NCI-H2081 (cell line): ENCODE data around the gene UBALD2.
A peak's percentile ranks its signal among the peaks of the same experiment; 100 is the strongest.
"Not testable (repeated sequence)": the region's sequence is repeated elsewhere in the genome, so short reads cannot be mapped to it uniquely, and the experiment has no call there.

ENCODE experiments used
- DNase-seq, 2 experiments: peaks; one replicate each; lab custom pipeline; 2025; lab: John Stamatoyannopoulos, UW

Gene UBALD2

DNA sequence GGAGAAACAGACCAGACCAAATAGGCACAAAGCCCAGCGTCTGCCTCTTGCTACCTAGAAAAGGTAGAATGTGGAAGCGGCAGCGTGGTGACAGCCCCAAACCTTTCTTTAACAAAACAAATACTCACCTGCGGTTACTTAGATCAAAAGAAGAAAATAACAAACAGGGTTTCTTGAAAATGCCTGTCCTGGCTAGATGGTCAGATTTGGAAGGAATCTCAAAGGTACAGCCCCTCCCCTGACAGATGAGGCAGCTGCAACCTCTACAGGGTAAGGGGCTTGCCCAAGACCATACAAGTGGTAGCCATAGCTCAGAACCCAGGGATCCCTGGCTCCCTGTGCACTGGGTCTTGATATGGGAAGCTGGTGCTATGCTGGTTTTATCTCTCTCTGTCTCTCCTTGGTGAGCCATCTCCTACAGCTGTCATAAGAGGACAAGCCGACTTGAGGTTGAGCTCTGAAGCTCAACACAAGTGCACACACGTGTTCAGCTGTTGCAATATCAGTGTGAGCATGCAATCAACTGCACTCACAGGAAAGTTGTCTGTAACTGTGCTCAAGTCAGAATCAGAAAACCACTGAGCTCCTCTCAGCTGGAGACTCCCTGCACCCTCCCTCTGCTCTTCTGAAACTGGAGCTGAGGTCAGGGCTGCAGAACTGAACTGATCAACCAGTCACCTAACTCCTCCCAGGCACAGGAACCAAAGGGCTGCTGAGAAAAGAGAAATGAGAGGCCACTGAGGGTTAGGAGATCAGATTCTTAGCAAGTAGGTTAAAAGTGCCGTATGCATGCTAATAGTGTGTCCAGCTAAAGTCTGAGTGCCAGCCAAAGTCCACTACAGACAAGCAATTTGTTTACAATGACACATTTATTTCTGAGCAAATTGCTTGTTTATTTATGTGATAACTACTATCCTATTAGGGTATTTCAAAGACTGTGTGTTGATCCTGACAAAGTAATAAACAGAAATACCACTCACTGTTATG, 18.8 kb upstream of the UBALD2 start:
- DNase-seq, result no peak

DNA sequence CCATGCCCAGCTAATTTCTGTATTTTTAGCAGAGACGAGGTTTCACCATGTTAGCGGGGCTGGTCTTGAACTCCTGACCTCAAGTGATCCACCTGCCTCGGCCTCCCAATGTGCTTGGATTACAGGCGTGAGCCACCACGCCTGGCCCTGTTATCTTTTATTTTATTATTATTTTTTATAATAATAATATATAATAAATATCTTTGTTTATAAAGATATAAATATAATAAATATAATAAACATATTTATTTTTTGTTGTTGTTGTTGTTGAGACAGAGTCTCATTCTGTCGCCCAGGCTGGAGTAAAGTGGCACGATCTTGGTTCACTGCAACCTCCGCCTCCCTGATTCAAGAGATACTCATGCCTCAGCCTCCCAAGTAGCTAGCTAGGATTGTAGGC, 17.8 kb upstream of the UBALD2 start:
- no peak for DNase-seq

DNA sequence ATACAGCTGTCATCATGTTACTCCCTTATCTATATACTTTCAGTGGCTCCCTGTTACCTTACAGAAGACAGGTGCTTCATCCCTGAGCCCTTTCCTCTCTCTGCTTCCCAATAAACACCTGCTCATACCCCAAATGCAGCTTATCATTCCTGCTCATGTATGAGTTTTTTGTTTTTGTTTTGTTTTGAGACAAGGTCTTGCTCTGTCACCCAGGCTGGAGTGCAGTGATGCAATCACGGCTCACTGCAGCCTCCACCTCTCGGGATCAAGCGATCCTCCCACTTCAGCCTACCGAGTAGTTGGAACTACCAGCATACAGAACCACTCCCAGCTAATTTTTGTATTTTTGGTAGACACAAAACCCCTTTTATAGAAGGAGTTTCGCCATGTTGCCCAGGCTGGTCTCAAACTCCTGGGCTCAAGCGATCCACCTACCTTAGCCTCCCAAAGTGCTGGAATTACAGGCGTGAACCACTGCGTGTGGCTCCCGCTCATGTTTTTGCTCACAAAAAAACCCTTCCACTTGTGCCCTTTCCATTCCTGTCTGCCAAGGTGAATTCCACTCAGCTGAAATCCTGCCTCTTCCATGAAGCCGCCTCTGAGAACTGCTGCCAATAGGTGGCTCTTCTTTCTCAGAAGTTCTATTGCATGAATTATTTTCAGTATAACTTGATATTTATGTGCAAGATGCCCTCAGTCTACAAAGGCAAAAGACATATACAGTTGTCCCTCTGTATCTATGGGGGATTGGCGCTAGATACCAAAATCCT, 16.9 kb upstream of the UBALD2 start:
- DNase-seq, result no peak

DNA sequence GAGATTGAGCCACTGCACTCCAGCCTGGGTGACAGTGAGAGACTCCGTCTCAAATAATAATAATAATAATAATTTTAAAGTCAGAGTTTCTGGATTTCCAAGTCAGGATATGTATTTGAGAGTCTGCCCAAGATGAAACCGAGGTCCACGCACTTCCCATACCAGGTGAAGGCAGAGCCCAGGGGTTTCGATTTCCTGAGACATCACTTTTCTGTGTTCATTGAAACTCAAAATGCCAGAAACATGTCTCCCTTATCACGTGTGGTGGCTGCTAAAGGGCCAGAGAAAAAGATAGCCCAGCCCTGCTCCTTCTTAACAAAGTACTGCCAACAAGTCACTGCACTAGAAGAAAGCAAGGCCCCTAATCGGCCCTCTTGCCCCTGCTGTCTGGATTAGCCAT, 15.0 kb upstream of the UBALD2 start:
- DNase-seq, result no peak

DNA sequence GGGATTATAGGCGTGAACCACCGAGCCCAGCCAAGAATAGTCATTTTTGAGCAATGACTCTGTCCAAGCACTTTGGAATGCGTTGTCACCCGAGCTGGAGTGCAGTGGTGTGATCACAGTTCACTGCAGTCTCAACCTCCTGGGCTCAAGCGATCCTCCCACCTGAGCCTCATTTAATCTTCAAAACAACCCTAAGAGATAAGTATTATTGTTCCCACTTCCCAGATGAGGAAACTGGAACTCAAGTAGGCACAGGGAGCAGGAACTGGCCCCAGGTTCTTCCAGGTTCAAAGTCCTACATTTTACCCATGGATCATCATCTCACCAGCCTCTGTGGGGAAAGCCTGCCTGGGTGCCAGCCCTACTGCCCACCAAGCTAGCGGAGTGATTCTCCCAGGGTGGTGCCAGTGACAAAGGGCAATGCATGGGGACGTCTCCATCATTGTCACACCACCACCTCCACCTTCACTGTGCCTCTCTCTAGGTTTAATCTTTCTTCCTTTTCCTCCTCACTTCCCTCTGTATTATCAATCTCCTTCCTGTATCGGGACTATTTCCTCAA, 13.6 kb upstream of the UBALD2 start:
- DNase-seq, result no peak

DNA sequence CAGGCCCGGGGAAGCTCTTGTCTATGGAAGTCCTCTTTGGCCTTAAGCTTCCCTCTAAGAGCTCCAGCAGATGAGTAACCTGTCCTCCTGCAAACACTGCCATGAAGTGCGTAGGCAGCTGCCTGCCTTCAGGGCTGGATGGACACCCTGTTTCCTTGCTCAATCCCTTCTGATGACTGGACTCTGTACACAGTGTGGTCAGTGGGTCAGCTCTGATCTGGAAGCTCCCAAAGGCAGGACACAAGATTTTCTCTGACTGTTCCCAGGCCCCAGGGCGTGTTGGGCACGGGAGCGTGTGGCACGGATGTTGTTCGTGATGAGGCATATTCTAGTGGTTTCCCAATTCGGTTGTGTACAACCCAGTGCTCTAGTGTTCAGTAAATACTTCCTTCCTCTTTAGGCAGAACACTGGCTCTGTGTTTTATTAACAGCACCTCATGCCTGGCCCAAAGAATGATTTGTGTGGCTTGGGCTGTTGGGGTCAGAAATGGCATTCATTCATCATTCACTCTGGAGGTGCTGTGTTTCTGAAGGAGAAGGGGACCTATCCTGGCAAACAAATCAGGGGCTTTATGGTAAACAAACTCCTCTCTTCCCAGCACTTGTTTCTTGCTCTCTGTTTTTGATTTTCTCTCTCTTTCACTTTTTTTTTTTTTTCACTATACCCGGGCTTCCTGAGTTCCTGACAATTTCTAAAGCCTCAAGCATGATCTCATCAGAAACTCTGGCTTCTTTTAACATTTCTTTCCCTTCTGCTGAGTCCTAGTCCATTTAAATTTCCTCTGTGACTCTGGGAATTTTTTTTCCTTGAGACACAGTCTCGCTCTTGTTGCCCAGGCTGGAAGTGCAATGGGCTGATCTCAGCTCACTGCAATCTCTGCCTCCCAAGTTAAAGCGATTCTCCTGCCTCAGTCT, 12.9 kb upstream of the UBALD2 start:
- no peak for DNase-seq

DNA sequence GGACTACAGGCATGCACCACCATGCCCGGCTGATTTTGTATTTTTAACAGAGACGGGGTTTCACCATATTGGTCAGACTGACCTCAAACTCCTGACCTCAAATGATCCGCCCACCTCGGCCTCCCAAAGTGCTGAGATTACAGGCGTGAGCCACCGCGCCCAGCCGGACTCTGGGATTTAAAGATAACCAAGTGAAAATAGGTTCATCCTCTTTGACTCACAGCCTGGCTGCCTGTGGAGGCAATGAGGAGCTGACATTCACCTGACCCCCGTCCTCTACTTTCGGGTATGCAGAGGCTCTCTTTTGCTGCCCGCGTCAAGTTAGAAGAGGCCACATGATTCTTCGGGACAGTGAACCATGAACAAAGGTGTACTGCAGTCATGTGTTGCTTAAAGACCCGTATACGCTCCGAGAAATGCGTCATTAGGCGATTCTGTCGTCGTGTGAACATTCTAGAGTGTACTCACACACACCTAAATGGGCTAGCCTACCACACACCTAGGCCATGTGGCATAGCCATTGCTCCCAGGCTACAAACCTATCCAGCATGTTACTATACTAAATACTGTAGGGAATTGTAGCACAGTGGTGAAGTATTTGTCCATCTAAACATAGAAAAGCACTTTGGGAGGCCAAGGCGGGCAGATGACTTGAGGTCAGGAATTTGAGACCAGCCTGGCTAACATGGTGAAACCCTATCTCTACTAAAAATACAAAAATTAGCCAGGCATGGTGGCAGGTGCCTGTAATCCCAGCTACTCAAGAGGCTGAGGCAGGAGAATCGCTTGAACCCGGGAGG, 12.0 kb upstream of the UBALD2 start:
- DNase-seq, result not testable (repeated sequence)

DNA sequence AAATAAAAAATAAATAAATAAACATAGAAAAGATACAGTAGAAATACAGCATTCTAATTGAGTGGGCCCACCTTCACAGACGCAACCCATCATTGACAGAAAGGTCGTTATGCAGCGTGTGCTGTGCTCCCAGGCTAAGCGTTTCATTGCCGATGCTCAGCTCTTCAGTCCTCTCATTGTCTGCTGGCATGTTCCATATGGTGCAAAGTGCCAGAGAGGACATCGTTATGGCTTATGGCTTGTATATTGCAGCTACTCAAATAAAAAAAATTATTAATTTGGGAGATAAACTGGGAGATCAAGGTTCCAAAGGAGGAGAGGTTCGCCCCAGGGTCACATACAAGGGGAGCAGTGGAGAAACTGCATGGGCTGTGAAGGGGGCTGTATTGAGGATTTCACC, 11.3 kb upstream of the UBALD2 start:
- no peak for DNase-seq

DNA sequence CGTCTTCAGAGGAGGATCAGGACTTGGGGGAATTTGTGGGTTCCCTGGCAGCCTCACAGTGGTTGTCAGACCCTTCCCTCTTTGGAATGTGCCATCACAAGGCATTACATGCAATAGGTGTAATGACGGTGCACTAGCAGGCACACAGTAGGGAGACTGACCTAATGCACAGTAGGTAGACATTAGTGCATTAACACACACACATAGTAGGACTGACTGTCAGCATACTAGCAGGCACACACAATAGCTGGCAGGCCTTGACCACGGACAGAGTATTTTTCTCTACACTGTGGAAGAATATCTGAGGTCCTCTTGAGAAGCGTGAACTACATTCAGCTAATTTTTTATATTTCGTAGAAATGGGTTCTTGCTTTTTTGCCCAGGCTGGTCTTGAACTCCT, 10.9 kb upstream of the UBALD2 start:
- no peak for DNase-seq

DNA sequence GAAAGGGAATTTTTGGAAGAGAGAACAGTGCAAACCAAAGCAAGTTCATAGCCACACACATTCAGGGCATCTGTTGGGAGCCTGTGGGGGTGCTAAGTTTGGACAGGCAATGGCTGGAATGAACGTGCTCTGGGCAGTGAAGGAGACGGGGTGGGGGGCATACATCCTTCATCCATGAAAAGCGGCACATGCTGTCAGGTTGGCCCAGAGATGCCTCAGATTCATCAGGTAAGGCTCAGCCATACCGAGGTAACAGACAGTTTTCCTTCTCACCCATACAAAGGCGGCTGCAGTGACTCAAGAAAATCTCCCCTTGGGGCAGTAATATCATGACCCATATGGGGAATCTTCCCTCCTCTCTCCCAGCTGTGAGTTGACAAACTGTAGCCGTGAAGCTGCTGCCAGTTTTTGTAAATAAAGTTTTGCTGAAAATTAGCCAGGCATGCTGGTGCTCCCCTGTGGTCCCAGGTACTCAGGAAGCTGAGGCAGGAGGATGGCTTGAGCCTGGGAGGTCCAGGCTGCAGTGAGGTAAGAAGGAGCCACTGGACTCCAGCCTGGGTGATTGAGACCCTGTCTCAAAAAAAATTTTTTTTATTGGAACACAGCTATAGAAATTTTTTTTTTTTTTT, 9.2 kb upstream of the UBALD2 start:
- no peak for DNase-seq

DNA sequence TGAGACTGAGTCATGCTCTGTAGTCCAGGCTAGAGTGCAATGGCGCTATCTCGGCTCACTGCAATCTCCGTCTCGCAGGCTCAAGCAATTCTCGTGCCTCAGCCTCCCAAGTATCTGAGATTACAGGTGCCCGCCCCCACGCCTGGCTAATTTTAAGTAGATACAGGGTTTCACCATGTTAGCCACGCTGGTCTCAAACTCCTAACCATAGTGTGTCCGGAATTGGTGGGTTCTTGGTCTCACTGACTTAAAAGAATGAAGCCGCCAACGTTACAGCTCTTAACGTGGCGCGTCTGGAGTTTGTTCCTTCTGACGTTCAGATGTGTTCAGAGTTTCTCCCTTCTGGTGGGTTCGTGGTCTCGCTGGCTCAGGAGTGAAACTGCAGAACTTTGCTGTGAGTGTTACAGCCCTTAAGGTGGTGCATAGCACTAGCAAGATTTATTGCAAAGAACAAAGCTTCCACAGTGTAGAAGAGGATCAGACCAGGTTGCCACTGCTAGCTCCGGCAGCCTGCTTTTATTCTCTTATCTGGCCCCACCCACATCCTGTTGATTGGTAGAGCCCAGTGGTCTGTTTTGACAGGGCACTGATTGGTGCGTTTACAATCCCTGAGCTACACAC, 8.6 kb upstream of the UBALD2 start:
- DNase-seq, result not testable (repeated sequence)

DNA sequence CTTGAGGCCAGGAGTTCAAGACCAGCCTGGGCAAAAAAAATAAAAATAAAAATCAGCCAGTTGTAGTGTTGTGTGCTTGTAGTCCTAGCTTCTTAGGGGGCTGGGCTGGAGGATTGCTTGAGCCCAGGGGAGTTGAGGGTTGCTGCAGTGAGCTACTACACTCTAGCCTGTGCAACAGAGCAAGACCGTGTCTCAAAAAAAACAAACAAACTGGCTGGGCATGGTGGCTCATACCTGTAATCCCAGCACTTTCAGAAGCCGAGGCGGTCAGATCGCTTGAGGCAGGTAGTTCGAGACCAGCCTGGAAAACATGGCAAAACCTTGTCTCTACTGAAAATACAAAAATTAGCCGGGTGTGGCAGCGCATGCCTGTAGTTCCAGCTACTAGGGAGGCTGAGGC, 4.9 kb upstream of the UBALD2 start:
- DNase-seq, result no peak

DNA sequence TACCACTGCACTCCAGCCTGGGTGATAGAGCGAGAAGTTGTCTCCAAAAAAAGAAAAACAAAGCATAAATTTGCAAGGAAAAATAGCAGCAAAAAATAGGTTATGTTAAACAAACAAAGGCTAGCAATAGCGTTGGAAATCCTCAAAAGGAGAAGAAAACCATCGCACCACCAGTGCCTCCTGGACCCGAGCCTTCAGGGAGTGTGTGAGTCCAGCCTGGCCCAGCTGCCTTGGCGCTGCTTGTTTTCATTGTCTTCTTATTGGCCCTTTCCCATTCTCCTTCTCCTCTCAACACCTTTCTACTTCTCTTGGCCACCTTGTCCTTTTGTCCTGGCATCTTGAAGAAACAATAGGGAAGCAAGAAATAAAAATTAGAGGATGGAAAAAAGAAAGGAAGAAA, 4.5 kb upstream of the UBALD2 start:
- no peak for DNase-seq

DNA sequence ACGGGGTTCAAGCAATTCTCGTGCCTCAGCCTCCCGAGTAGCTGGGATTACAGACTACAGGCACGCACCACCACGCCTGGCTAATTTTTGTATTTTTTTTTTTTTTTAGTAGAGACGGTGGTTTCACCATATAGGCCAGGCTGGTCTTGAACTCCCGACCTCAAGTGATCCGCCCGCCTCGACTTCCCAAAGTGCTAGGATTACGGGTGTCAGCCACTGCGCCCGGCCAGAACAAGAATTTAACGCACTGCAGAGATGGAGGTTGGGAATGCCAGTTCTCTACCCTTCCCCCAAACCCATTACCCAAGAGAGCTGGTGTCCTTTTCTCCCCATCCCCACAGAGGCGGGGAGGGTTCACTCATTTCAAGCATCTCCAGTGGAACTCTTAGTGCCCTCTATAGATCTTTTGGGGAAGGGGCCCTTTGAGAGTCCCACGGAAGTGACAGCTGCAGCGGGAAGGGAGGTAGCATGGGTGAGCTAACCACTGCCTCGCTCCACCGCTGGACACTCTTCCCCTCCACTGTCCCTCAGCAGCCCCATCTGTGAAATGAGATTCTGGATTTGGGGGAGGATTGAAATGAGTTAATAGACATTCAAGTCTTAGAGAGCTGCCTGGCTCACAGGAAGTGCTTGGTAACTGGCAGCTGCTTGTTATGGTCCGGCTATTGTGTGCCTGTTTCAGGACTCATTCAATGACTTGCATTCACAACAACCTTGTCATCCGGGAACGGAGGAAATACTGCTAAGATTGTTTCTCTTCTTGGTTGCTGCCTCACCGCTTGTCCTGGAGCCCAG, 3.5 kb upstream of the UBALD2 start:
- no peak for DNase-seq

DNA sequence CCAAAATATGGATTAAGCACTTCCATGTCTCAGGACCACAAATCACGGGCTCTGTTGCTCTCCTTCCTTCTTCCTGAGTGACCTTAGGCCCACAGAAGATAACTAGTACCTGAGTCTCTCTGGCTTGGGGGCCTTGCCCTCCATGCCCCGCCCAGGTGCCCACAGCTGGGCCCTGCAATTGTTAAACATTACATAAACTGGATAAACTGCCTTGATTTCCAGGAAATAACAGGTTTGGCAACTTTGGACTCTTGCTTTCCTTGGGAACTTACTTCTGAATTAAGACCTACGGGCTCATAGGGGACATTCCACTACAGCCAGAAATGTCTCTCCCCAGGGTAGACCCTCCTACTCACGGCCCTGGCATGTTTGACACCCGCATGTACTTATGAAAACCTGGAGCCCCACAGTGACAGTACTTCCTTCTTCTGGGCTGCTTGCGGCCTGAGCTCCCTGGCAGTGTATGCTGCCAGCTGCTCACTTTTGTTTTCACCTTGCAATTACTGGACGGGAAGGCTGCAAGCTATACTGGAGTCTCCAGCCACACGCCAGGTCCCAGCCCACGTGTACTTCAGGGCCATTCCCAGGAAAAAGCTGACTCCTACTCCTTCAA, 2.3 kb upstream of the UBALD2 start:
- peak in 1 of 2 experiments; percentile 59 for DNase-seq

DNA sequence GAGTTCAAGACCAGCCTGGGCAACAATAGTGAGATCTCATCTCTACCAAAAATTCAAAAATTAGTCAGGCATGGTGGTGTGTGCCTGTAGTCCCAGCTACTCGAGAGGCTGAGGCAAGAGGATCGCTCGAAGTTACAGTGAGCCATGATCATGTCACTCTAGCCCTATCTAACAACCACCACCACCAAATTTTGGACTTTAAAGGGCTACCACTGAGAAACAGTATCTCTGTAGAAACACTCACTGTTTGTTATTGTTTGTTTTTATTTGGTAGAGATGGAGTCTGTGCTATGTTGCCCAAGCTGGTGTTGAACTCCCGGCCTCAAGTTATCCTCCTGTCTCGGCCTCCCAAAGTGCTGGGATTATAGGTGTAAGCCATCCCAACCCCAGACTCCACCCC, 1.3 kb upstream of the UBALD2 start:
- DNase-seq, result no peak

DNA sequence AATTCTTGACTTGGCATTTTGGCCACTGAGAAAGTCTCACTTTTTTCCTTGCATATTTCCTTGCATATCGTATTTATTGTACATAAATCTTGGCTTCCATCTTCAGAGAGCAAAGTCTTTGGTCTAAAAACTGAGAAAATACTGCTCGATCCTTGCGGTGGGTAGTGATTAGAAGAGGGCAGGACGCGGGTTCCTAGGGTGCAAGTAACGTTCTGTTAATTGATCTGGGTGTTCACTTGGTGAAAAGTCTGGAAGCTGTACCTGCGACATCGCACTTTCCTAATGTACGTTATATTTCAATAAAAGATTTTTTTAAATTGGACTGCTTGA, 758 bp upstream of the UBALD2 start:
- DNase-seq, result no peak

DNA sequence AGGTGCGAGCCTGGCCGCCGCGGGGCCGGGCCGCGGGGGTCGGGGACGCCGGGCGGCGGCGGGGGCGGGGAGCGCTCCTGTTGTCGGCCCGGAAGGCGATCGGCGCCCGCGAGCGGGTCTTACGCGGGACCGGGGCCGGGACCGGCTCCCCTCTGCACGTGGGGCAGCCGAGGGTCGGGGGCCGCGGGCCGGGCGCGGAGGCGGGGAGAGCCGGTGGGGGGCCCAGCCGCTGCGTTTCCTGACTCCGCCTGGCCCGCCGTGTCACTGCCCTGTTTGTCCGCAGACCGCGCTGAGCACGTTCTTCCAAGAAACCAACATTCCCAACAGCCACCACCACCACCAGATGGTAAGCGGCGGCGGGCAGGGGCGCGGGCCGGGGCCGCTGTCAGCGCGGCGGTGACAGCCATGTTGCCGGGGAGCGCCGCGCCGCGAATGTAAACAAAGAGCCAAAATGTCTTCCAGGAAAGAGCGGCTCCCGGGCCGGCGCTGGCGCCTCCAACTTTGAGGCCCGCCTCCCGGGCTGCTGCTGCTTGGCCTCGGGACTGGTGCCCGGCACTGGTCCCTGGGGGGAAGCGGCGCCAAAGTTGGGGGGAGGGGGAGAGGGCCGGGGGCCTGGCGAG, 586 bp downstream of the UBALD2 start:
- DNase-seq, result peak; percentile 60 to 70
